ENCODE results near the gene KLKB1. TPM values are rescaled to one million over a fixed set of nuclear protein-coding genes. Genes with fewer than 3 reads are reported as not detected.

The KLKB1 gene
- total RNA-seq, 1 experiment from 2014 or later, result 10.1 TPM

GRCh38 chr4:186244835-186245234, 17.5 kb downstream of the KLKB1 start:
- Mint-ChIP-seq H3K36me3 (peaks cover 6% of the 10 kb centered on the region), H3K27ac (no peak overlapping the region), H3K4me1 (peaks cover 18% of the 10 kb centered on the region), H3K9me3 (peaks cover 5% of the 10 kb centered on the region; the same call in 1 of the 2 replicates), H3K27me3 (ENCODE audit: low read depth) (peaks cover 3% of the 10 kb centered on the region; the same call in 1 of the 2 replicates), H3K4me3 (no peak overlapping the region)
- DNase-seq (ENCODE audit: low spot score) (no peak), ATAC-seq (no peak)
- CTCF ChIA-PET, result no interaction called here
- POLR2A ChIA-PET, result no interaction called here
- TF ChIP-seq EMX1 (CRISPR knock-in tag; IDR thresholded peaks at IDR 0.05) (no peak), SMAD4 (CRISPR knock-in tag; IDR thresholded peaks at IDR 0.05) (no peak), TEAD1 (CRISPR knock-in tag; IDR thresholded peaks at IDR 0.05) (no peak), STAT6 (CRISPR knock-in tag; conservative IDR thresholded peaks at IDR 0.05; ENCODE audit: low read depth) (no peak), RELA (CRISPR knock-in tag; IDR thresholded peaks at IDR 0.05; ENCODE audit: borderline replicate concordance) (no peak), TEAD4 (CRISPR knock-in tag; IDR thresholded peaks at IDR 0.05) (no peak), ERG (CRISPR knock-in tag; IDR thresholded peaks at IDR 0.05) (no peak), CTCF (IDR thresholded peaks at IDR 0.05) (no peak), JUN (CRISPR knock-in tag; IDR thresholded peaks at IDR 0.05) (no peak), ETV6 (CRISPR knock-in tag; IDR thresholded peaks at IDR 0.05) (no peak), ZNF317 (CRISPR knock-in tag; IDR thresholded peaks at IDR 0.05; ENCODE audit: borderline replicate concordance, low read depth) (no peak), MLX (CRISPR knock-in tag; IDR thresholded peaks at IDR 0.05) (no peak), ZNF532 (CRISPR knock-in tag; IDR thresholded peaks at IDR 0.05; ENCODE audit: borderline replicate concordance) (no peak), CREM (CRISPR knock-in tag; IDR thresholded peaks at IDR 0.05) (no peak), ATF1 (CRISPR knock-in tag; IDR thresholded peaks at IDR 0.05) (no peak), ZNF263 (CRISPR knock-in tag; IDR thresholded peaks at IDR 0.05; ENCODE audit: low read depth) (no peak), USF2 (CRISPR knock-in tag; IDR thresholded peaks at IDR 0.05) (no peak)
